Psoas muscle (tissue), 8 donors: ENCODE measurements around the gene BRI3BP. TPM values are rescaled to one million over a fixed set of nuclear protein-coding genes. Genes with fewer than 3 reads are reported as not detected.
A peak's percentile ranks its signal among the peaks of the same experiment; 100 is the strongest.

Source experiments
- ATAC-seq, 4 donors: fragments of 200-7000 bp; cut with Tn5 transposase; one replicate each; pipeline ENCODE4 v1.9.1; 2020; ENCODE audit warnings: moderate library complexity in 3 of 4, mild to moderate bottlenecking in 2 of 4
- DNase-seq, 2 donors: peaks; one replicate each; pipeline ENCODE4 v3.0.0-alpha.2; 2020
- H3K27ac ChIP-seq: fragments of 200-600 bp; one replicate; pipeline ENCODE4 v1.8.0; 2022
- H3K27me3 ChIP-seq, 3 donors: fragments of 200-600 bp in 1 of 3; one replicate each; pipeline versions ENCODE4 v1.6.1 to v1.8.0; 2013 to 2022; ENCODE audit warnings: low read length in 2 of 3, mild to moderate bottlenecking in 2 of 3, moderate library complexity in 1 of 3; ENCODE audit not compliant: insufficient read depth in 3 of 3
- H3K36me3 ChIP-seq, 2 donors: fragments of 200-600 bp in 1 of 2; one replicate each; pipeline versions ENCODE4 v1.6.1 to v1.8.0; 2013 to 2022; ENCODE audit warnings: low read depth in 1 of 2, mild to moderate bottlenecking in 1 of 2, moderate library complexity in 1 of 2; ENCODE audit not compliant: insufficient read depth in 1 of 2
- H3K4me1 ChIP-seq: fragments of 200-600 bp; one replicate; pipeline ENCODE4 v1.8.0; 2022
- H3K4me3 ChIP-seq: fragments of 200-600 bp; one replicate; pipeline ENCODE4 v1.8.0; 2022; ENCODE audit warnings: mild to moderate bottlenecking
- H3K9me3 ChIP-seq: fragments of 200-600 bp; one replicate; pipeline ENCODE4 v1.8.0; 2022
- WGBS, 3 donors: extraction: QIAGEN DNeasy Blood & Tissue Kit; methylation state at CpG; one replicate each; pipeline versions ENCODE4 v1.1.6 to v1.1.7; 2013; 5-methylcytosine and 5-hydroxymethylcytosine counted together
- intact Hi-C, 2 donors: fragments of 100-400 bp; cut with DNase I; formaldehyde crosslinking; loops; one replicate each; pipeline versions ENCODE4 v1.11.0 to v1.14.2; 2022
- polyA plus RNA-seq, 3 donors: library from polyadenylated mRNA; stranded (reverse); fragments of 200-250 nt; gene quantifications; one replicate each; pipeline ENCODE4 v1.2.3, GENCODE V29; 2013
- total RNA-seq, 4 donors: library from RNA; stranded (reverse); fragmentation: NEBNext Ultra II Directional in 2 of 4; extraction: Animal tissue kit (Norgen Biotek cat#: 25700) in 2 of 4; gene quantifications; one replicate each; pipeline versions ENCODE4 v1.2.1 to v1.2.4, GENCODE V29; 2021 to 2023
- TF ChIP-seq, protein P1 (sequence below): fragments of 200-600 bp; IDR thresholded peaks from one replicate; pipeline ENCODE4 v1.8.0; 2022; ENCODE audit warnings: antibody characterized with exemption
- donor health status: healthy with polysubstance abuse.
- donor health status: DM: no; HTN: no; CAD: no; lungs with moderate emphysema.
- donor health status: Bipolar disorder and iron deficiency.
- donor health status: healthy.
- donor health status: DM: yes; HTN: yes; CAD: no.
- donor health status: DM: no; HTN: no; CAD: no.
- donor health status: DM: no; HTN: no; CAD: no.
- donor health status: DM: yes; HTN: yes; CAD: no.

Gene BRI3BP
- total and polyA plus RNA-seq, 7 donors, result 0.72 to 2.8 (median 1.6) TPM

DNA sequence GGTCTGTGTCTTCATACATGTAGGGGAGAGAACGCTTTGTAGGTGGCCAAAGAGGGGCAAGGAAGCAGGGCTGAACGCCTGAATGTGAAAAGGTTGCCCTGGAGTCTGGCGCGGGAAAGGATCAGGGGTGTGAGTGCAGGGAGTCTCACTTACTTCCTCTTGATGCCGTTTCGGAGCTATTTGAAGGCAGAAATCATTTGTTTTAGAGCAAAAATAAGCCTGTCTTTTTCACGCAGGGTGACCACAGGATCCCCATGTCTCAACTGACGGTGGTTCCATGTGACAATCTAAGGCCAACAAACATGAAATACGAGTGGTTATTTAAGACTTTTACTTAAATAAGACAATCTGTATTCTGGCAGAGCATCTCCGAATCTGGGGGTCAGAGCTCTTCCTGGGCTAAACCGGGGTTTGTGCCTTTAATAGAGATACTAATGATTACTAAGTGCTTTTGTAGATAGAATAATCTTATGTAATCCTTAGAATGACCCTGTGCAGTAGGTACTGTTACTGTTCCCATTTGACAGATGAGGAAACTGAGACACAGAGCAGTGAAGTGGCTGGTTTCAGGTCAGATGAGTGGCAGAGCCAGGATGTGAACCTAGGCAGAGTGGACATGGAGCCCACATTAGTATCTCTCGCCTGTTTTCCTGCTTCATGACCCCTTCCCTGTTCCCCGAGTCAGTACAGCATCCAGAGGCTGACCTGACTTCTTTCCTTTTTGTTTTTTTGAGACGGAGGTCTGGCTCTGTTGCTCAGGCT is 1.9 kb downstream of the BRI3BP start:
- H3K9me3 ChIP-seq, result no peaks in the 10 kb centered on the region
- TF ChIP-seq, protein P1, sequence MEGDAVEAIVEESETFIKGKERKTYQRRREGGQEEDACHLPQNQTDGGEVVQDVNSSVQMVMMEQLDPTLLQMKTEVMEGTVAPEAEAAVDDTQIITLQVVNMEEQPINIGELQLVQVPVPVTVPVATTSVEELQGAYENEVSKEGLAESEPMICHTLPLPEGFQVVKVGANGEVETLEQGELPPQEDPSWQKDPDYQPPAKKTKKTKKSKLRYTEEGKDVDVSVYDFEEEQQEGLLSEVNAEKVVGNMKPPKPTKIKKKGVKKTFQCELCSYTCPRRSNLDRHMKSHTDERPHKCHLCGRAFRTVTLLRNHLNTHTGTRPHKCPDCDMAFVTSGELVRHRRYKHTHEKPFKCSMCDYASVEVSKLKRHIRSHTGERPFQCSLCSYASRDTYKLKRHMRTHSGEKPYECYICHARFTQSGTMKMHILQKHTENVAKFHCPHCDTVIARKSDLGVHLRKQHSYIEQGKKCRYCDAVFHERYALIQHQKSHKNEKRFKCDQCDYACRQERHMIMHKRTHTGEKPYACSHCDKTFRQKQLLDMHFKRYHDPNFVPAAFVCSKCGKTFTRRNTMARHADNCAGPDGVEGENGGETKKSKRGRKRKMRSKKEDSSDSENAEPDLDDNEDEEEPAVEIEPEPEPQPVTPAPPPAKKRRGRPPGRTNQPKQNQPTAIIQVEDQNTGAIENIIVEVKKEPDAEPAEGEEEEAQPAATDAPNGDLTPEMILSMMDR, result no peak
- DNase-seq, result no peak
- H3K36me3 ChIP-seq, result no peaks in the 10 kb centered on the region
- H3K27me3 ChIP-seq, result no peaks in the 10 kb centered on the region
- no peak for ATAC-seq
- intact Hi-C loops, result no loop called here
- peaks cover 14% of the 10 kb centered on the region for H3K4me1 ChIP-seq
- 80 to 87% (median 85%) methylated on average over 14 of the region's 14 CpGs for WGBS, 3 donors
- no peak overlapping the region for H3K27ac ChIP-seq
- H3K4me3 ChIP-seq, result no peak overlapping the region

DNA sequence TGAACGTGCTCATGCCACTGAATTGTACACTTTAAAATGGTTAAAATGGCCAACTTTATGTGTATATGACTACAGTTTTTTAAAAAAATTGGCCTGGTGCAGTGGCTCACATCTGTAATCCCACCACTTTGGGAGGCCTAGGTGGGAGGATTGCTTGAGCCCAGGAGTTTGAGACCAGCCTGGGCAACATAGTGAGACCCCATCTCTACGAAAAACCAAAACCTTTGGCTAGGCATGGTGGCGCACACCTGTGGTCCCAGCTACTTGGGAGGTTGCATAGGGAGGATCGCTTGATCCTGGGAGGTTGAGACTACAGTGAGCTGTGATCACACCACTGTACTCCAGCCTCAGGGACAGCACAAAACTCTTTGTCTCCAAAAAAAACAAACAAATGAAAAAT is 5.3 kb downstream of the BRI3BP start:
- Histone ChIP-seq H3K27ac (no peak overlapping the region), H3K27me3 (no peaks in the 10 kb centered on the region), H3K36me3 (no peaks in the 10 kb centered on the region), H3K9me3 (no peaks in the 10 kb centered on the region), H3K4me3 (no peak overlapping the region), H3K4me1 (peaks cover 8% of the 10 kb centered on the region)
- TF ChIP-seq, protein P1, result no peak
- DNase-seq (no peak), ATAC-seq (no peak)
- WGBS, 3 donors, result 85 to 96% (median 96%) methylated on average over 4 of the region's 4 CpGs
- intact Hi-C loops, result no loop called here

DNA sequence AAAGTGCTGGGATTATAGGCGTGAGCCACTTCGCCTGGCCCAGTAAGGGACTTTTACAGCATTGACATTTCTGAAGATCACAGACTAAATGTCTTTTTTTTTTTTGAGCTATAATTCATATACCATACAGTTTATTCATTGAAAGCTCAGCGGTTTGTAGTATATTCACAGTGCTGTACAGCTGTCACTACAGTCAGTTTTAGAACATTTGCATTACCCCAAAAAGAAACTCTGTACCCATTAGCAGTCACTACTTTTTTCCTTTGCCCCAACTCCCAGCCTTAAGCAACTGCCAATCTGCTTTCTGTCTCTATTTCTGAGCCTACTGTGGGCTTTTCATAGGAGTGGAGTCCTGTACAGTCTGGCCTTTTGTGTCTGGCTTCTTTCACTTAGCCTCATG is 8.2 kb downstream of the BRI3BP start:
- Histone ChIP-seq H3K9me3 (no peaks in the 10 kb centered on the region), H3K4me1 (no peaks in the 10 kb centered on the region), H3K27me3 (no peaks in the 10 kb centered on the region), H3K4me3 (no peak overlapping the region), H3K36me3 (no peaks in the 10 kb centered on the region), H3K27ac (no peak overlapping the region)
- DNase-seq (no peak), ATAC-seq (no peak)
- TF ChIP-seq, protein P1, result no peak
- WGBS, 3 donors, result 94 to 98% (median 97%) methylated on average over 3 of the region's 3 CpGs
- intact Hi-C loops, result no loop called here

DNA sequence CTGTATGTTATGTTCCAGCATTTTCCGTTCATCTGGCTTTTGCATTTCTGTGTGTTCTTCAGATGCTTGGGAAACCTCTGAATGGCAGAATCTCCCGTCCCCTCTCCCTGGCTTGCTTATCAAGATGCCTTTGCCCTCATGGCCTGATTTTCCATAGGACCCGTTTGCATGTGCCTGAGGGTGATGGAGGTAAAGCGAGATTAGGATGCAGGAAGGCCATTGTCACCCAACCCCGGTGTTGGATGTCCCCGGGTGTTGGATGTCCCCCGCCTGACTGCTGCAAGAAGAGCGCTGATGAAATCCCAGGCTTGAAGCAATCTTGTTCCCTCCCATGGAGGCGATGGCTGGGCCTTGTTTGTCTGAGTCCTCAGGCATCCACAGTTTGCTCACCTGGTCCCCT is 9.6 kb downstream of the BRI3BP start:
- no peaks in the 10 kb centered on the region for H3K9me3 ChIP-seq
- no peak overlapping the region for H3K27ac ChIP-seq
- H3K36me3 ChIP-seq, result no peaks in the 10 kb centered on the region
- intact Hi-C loops, result no loop called here
- TF ChIP-seq, protein P1, result no peak
- no peaks in the 10 kb centered on the region for H3K27me3 ChIP-seq
- H3K4me1 ChIP-seq, result no peaks in the 10 kb centered on the region
- WGBS, 3 donors, result 84 to 93% (median 89%) methylated on average over 9 of the region's 9 CpGs
- peak in 1 of 2 donors; percentile 35 for DNase-seq
- no peak for ATAC-seq
- H3K4me3 ChIP-seq, result no peak overlapping the region

DNA sequence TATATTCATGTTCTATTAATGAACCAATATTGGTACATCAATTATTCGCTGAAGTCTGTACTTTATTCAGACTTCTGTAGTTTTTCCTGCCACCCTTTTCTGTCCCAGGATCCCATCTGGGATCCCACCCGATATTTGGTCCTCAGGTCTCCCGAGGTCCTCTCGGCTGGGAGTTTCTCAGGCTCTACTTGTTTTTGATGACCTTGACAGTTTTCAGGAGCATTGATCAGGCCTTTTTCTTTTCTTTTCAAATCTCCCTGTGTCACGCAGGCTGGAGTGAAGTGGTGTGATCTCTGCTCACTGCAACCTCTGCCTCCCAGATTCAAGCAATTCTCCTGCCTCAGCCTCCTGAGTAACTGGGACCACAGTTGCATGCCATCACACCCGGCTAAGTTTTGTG is 11.2 kb downstream of the BRI3BP start:
- no peaks in the 10 kb centered on the region for H3K4me1 ChIP-seq
- no peaks in the 10 kb centered on the region for H3K27me3 ChIP-seq
- TF ChIP-seq, protein P1, result no peak
- intact Hi-C loops, result no loop called here
- WGBS, 3 donors, result 94 to 99% (median 97%) methylated on average over 6 of the region's 6 CpGs
- no peak overlapping the region for H3K4me3 ChIP-seq
- H3K9me3 ChIP-seq, result no peaks in the 10 kb centered on the region
- no peaks in the 10 kb centered on the region for H3K36me3 ChIP-seq
- H3K27ac ChIP-seq, result no peak overlapping the region
- peak in 1 of 2 donors; percentile 2 for DNase-seq
- ATAC-seq, result no peak
